GM13976 (cell line): ENCODE measurements around the gene ICAM1.
"Not testable (repeated sequence)": the region's sequence is repeated elsewhere in the genome, so short reads cannot be mapped to it uniquely, and the experiment has no call there.

Experiments used
- DNase-seq: peaks from one replicate; pipeline ENCODE4 v3.0.0; 2012; ENCODE audit warnings: low spot score
- in situ Hi-C: fragments of 300-500 bp; cut with MboI; formaldehyde crosslinking; loops from one replicate; pipeline ENCODE4 v1.12.0; 2022; ENCODE audit warnings: low sequenced_read_pairs, mixed read lengths, inconsistent platforms; ENCODE audit not compliant: unreplicated experiment
- TF ChIP-seq, protein P1 (sequence below): IDR thresholded peaks from 2 replicates; pipeline ENCODE4 v1.5.1; 2012; ENCODE audit warnings: borderline replicate concordance, mild to moderate bottlenecking; ENCODE audit not compliant: insufficient read depth; ENCODE audit errors: extremely low read depth, missing control alignments, control extremely low read depth

Gene ICAM1

GRCh38 chr19:10270180-10270615, 722 bp upstream of the ICAM1 start:
- in situ Hi-C loops = no loop called here
- peak; percentile 84 for DNase-seq
- TF ChIP-seq, protein P1, sequence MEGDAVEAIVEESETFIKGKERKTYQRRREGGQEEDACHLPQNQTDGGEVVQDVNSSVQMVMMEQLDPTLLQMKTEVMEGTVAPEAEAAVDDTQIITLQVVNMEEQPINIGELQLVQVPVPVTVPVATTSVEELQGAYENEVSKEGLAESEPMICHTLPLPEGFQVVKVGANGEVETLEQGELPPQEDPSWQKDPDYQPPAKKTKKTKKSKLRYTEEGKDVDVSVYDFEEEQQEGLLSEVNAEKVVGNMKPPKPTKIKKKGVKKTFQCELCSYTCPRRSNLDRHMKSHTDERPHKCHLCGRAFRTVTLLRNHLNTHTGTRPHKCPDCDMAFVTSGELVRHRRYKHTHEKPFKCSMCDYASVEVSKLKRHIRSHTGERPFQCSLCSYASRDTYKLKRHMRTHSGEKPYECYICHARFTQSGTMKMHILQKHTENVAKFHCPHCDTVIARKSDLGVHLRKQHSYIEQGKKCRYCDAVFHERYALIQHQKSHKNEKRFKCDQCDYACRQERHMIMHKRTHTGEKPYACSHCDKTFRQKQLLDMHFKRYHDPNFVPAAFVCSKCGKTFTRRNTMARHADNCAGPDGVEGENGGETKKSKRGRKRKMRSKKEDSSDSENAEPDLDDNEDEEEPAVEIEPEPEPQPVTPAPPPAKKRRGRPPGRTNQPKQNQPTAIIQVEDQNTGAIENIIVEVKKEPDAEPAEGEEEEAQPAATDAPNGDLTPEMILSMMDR = no peak

- in situ Hi-C loops = no loop called here
- peak; percentile 77 for DNase-seq
- TF ChIP-seq, protein P1 = no peak
These were observed 695 bp downstream of the ICAM1 start for GRCh38 chr19:10271543-10272086.

GRCh38 chr19:10274589-10274988, 3.7 kb downstream of the ICAM1 start:
- TF ChIP-seq, protein P1 = no peak
- DNase-seq = no peak
- in situ Hi-C loops = no loop called here

- in situ Hi-C loops = no loop called here
- DNase-seq = no peak
- TF ChIP-seq, protein P1 = no peak
These were observed 7.1 kb downstream of the ICAM1 start for GRCh38 chr19:10277795-10278589.

DNA sequence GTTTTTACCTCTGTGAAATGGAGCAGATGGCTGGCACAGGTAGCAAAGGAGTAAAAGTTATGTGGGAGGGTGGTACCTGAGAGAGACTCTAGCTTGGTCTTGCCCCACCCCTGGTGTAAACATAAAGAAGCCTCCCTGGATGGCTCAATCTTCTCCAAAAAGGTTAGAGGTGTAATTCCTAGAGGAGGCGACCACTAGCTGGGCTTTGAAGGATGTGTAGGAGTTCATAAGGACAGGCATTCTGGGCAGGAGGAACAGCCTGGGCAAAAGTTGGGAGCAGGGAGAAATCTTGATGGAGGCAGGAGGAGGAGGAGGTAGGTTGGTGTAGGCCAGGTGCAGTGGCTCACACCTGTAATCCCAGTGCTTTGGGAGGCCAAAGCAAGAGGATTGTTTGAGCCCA, 8.0 kb downstream of the ICAM1 start:
- TF ChIP-seq, protein P1 = no peak
- in situ Hi-C loops = no loop called here
- DNase-seq = no peak

- TF ChIP-seq, protein P1 = no peak
- peak; percentile 10 for DNase-seq
- in situ Hi-C loops = no loop called here
These were observed 9.0 kb downstream of the ICAM1 start for GRCh38 chr19:10279737-10280442.

GRCh38 chr19:10282043-10282442, 11.1 kb downstream of the ICAM1 start:
- in situ Hi-C loops, DNase-seq: not testable (repeated sequence)
